HepG2 (cell line): ENCODE data around the gene UCKL1. TPM values are rescaled to one million over a fixed set of nuclear protein-coding genes. Genes with fewer than 3 reads are reported as not detected.

Experiments used
- ATAD3A ChIP-seq: sonication (generic); formaldehyde crosslinking; IDR thresholded peaks from 2 replicates; pipeline ENCODE4 v1.4.0; 2020; ENCODE audit warnings: missing genetic modification reagents
- BHLHE40 ChIP-seq: IDR thresholded peaks from 2 replicates; pipeline ENCODE4 v1.6.1; 2011; ENCODE audit warnings: low read length, improper control_type of control experiment
- BRD4 ChIP-seq: sonication (generic); formaldehyde crosslinking; IDR thresholded peaks from 2 replicates; pipeline ENCODE4 v1.4.0; 2020; ENCODE audit warnings: missing genetic modification reagents
- CBX1 ChIP-seq: IDR thresholded peaks from one replicate; pipeline ENCODE4 v1.6.1; 2016; ENCODE audit warnings: antibody characterized with exemption, low read depth
- CERS6 ChIP-seq: sonication (generic); formaldehyde crosslinking; IDR thresholded peaks from 2 replicates; pipeline ENCODE4 v1.5.0; 2020; ENCODE audit warnings: missing genetic modification reagents
- EHMT2 ChIP-seq: fragments of 200-600 bp; sonication (generic); IDR thresholded peaks from 2 replicates; pipeline ENCODE4 v1.7.0; 2017; ENCODE audit warnings: antibody characterized with exemption, low read depth, low read length, borderline replicate concordance
- FLYWCH1 ChIP-seq: sonication (generic); formaldehyde crosslinking; IDR thresholded peaks from 2 replicates; pipeline ENCODE4 v1.8.1; 2023; ENCODE audit warnings: mild to moderate bottlenecking, missing genetic modification reagents
- HMGXB3 ChIP-seq: sonication (generic); formaldehyde crosslinking; IDR thresholded peaks from 2 replicates; pipeline ENCODE4 v1.4.0; 2020; ENCODE audit warnings: missing genetic modification reagents, borderline replicate concordance
- HOMEZ ChIP-seq: IDR thresholded peaks from 2 replicates; pipeline ENCODE4 v1.6.1; 2016; ENCODE audit warnings: low read depth
- KDM1A ChIP-seq: IDR thresholded peaks from 2 replicates; pipeline ENCODE4 v1.6.1; 2016; ENCODE audit warnings: missing compliant biosample characterization
- NR2F2 ChIP-seq: IDR thresholded peaks from 2 replicates; pipeline ENCODE4 v1.6.1; 2012; ENCODE audit warnings: low read depth, inconsistent platforms, borderline replicate concordance
- PHF8 ChIP-seq: sonication (generic); formaldehyde crosslinking; IDR thresholded peaks from 2 replicates; pipeline ENCODE4 v1.5.0; 2020; ENCODE audit warnings: missing genetic modification reagents
- RCOR2 ChIP-seq: IDR thresholded peaks from 2 replicates; pipeline ENCODE4 v1.6.1; 2016; ENCODE audit warnings: missing biosample characterization, missing genetic modification reagents
- SYNCRIP ChIP-seq: fragments of 200-400 bp; formaldehyde crosslinking; IDR thresholded peaks from 2 replicates; pipeline ENCODE4 v1.6.1; 2018; ENCODE audit warnings: mild to moderate bottlenecking, low read depth, low read length; ENCODE audit not compliant: insufficient read depth
- XRCC5 ChIP-seq: fragments of 200-400 bp; formaldehyde crosslinking; optimal IDR thresholded peaks from 2 replicates; pipeline ENCODE3; 2017; ENCODE audit warnings: mild to moderate bottlenecking, low read length
- ZBTB25 ChIP-seq: IDR thresholded peaks from 2 replicates; pipeline ENCODE4 v1.6.1; 2018; ENCODE audit warnings: missing genetic modification reagents
- ZFP36L1 ChIP-seq: sonication (generic); formaldehyde crosslinking; IDR thresholded peaks from 2 replicates; pipeline ENCODE4 v1.8.0; 2022; ENCODE audit warnings: mild to moderate bottlenecking, missing genetic modification reagents, moderate library complexity
- ZNF10 ChIP-seq: sonication (generic); formaldehyde crosslinking; IDR thresholded peaks from 2 replicates; pipeline ENCODE4 v1.4.0; 2020; ENCODE audit warnings: mild to moderate bottlenecking, low read depth, missing genetic modification reagents, borderline replicate concordance
- ZNF230 ChIP-seq: sonication (generic); formaldehyde crosslinking; IDR thresholded peaks from 2 replicates; pipeline ENCODE4 v1.4.0; 2020; ENCODE audit warnings: mild to moderate bottlenecking, missing genetic modification reagents
- ZNF337 ChIP-seq: sonication (generic); formaldehyde crosslinking; IDR thresholded peaks from 2 replicates; pipeline ENCODE4 v1.5.1; 2020; ENCODE audit warnings: missing genetic modification reagents, low read depth, mild to moderate bottlenecking, borderline replicate concordance
- ZNF354B ChIP-seq: sonication (generic); formaldehyde crosslinking; IDR thresholded peaks from 2 replicates; pipeline ENCODE4 v1.8.0; 2022; ENCODE audit warnings: mild to moderate bottlenecking, missing genetic modification reagents
- ZNF44 ChIP-seq: sonication (generic); formaldehyde crosslinking; IDR thresholded peaks from 2 replicates; pipeline ENCODE4 v1.5.1; 2020; ENCODE audit warnings: mild to moderate bottlenecking, missing genetic modification reagents
- ZNF570 ChIP-seq: sonication (generic); formaldehyde crosslinking; IDR thresholded peaks from 2 replicates; pipeline ENCODE4 v1.4.0; 2020; ENCODE audit warnings: mild to moderate bottlenecking, missing genetic modification reagents, borderline replicate concordance
- ZNF660 ChIP-seq: sonication (generic); formaldehyde crosslinking; IDR thresholded peaks from 2 replicates; pipeline ENCODE4 v1.5.1; 2020; ENCODE audit warnings: mild to moderate bottlenecking, low read depth, missing genetic modification reagents, borderline replicate concordance
- polyA plus RNA-seq, 8 experiments: library from polyadenylated mRNA; depleted of rRNA in 3 of 8; stranded (reverse) in 7 of 8; unstranded in 1 of 8; fragments of >200 nt; fragmentation: Illumina TruSeq in 4 of 8; extraction: Trizol in 4 of 8; gene quantifications; 2 replicates each; pipeline versions ENCODE4 v1.2.1 to v1.2.3, GENCODE V29; 2011 to 2016; ENCODE audit warnings: low read depth in 4 of 8, missing spikeins in 1 of 8, mixed read lengths in 1 of 8; ENCODE audit not compliant: insufficient read depth in 1 of 8
- total RNA-seq, 5 experiments: library from RNA; depleted of rRNA; stranded (reverse); fragments of >200 nt; fragmentation: Illumina TruSeq; extraction: Trizol; gene quantifications; 2 replicates each; pipeline ENCODE4 v1.2.3, GENCODE V29; 2016; ENCODE audit warnings: low read depth in 1 of 5

The UCKL1 gene
- total and polyA plus RNA-seq, 2 of the 13 experiments (the other 11 are each of a cell fraction or from before 2014, with no cell fraction given) = 50.2 to 126 TPM

- TF ChIP-seq ZNF337 (CRISPR knock-in tag) = 0 out of 2 replicates have a peak, but pooled peaks have one; percentile 76
- 0 out of 2 replicates have a peak, but pooled peaks have one; percentile 11 for TF ChIP-seq NR2F2
- TF ChIP-seq HOMEZ (CRISPR knock-in tag) = no peak
- peak; percentile 52; the same call in 1 of the 2 replicates for TF ChIP-seq CERS6
- TF ChIP-seq HMGXB3 (CRISPR knock-in tag) = no peak
- TF ChIP-seq ZNF570 (CRISPR knock-in tag) = no peak
- TF ChIP-seq ZFP36L1 (CRISPR knock-in tag) = peak; percentile 44
- TF ChIP-seq SYNCRIP = no peak
- TF ChIP-seq KDM1A (CRISPR knock-in tag) = no peak
- TF ChIP-seq ZNF354B (CRISPR knock-in tag) = 0 out of 2 replicates have a peak, but pooled peaks have one; percentile 34
- no peak for TF ChIP-seq PHF8 (CRISPR knock-in tag)
- no peak for TF ChIP-seq EHMT2
- no peak for TF ChIP-seq XRCC5
- TF ChIP-seq ZNF10 (CRISPR knock-in tag) = 0 out of 2 replicates have a peak, but pooled peaks have one; percentile 6
- no peak for TF ChIP-seq CBX1
- TF ChIP-seq ZNF230 = 0 out of 2 replicates have a peak, but pooled peaks have one; percentile 23
- 0 out of 2 replicates have a peak, but pooled peaks have one; percentile 32 for TF ChIP-seq ZNF44 (CRISPR knock-in tag)
- 0 out of 2 replicates have a peak, but pooled peaks have one; percentile 26 for TF ChIP-seq BRD4 (CRISPR knock-in tag)
- TF ChIP-seq ZBTB25 (CRISPR knock-in tag) = no peak
- TF ChIP-seq ATAD3A (CRISPR knock-in tag) = no peak
- no peak for TF ChIP-seq FLYWCH1
- no peak for TF ChIP-seq RCOR2
- TF ChIP-seq ZNF660 (CRISPR knock-in tag) = no peak
- peak; percentile 43 for TF ChIP-seq BHLHE40
These were observed 24.1 kb upstream of the UCKL1 start (continued) for GRCh38 chr20:63980317-63980805.
